ENCODE measurements around the gene BHLHA15. TPM values are rescaled to one million over a fixed set of nuclear protein-coding genes. Genes with fewer than 3 reads are reported as not detected.

The BHLHA15 gene
- total RNA-seq, 1 donor from 2014 or later = not detected

- H3K4me1 ChIP-seq = no peaks in the 10 kb centered on the region
- no peak overlapping the region for H3K4me3 ChIP-seq
- H3K27ac ChIP-seq = no peak overlapping the region
- no peak for TF ChIP-seq POLR2AphosphoS5 (IDR thresholded peaks at IDR 0.05; ENCODE audit: insufficient read depth in 1 of 2, low read depth in 1 of 2)
- TF ChIP-seq CTCF (IDR thresholded peaks at IDR 0.05) = no peak
- no peak for TF ChIP-seq POLR2A (IDR thresholded peaks at IDR 0.05)
- H3K36me3 ChIP-seq = peaks cover 0 to 52% of the 10 kb centered on the region in 2 donors
- DNase-seq (ENCODE audit: extremely low spot score in 2 of 2) = no peak
- no peaks in the 10 kb centered on the region for H3K9me3 ChIP-seq
- no peaks in the 10 kb centered on the region for H3K27me3 ChIP-seq
- intact Hi-C loops (cut with DNase I) = no loop called here
Observed at GRCh38 chr7:98192781-98193457, 18.3 kb upstream of the BHLHA15 start.

- H3K27ac ChIP-seq = no peak overlapping the region
- peaks cover 0 to 52% of the 10 kb centered on the region in 2 donors for H3K36me3 ChIP-seq
- H3K4me1 ChIP-seq = no peaks in the 10 kb centered on the region
- DNase-seq (ENCODE audit: extremely low spot score in 2 of 2) = no peak
- intact Hi-C loops (cut with DNase I) = no loop called here
- TF ChIP-seq CTCF (IDR thresholded peaks at IDR 0.05) (no peak), POLR2AphosphoS5 (IDR thresholded peaks at IDR 0.05; ENCODE audit: insufficient read depth in 1 of 2, low read depth in 1 of 2) (no peak), POLR2A (IDR thresholded peaks at IDR 0.05) (no peak)
- no peaks in the 10 kb centered on the region for H3K27me3 ChIP-seq
- no peak overlapping the region for H3K4me3 ChIP-seq
- H3K9me3 ChIP-seq = no peaks in the 10 kb centered on the region
Observed at GRCh38 chr7:98193474-98194180, 17.6 kb upstream of the BHLHA15 start.

- DNase-seq (ENCODE audit: extremely low spot score in 2 of 2) = no peak
Observed at GRCh38 chr7:98194186-98194585, 17.1 kb upstream of the BHLHA15 start.

GRCh38 chr7:98194672-98195457 lies 16.4 kb upstream of the BHLHA15 start:
- no peak for DNase-seq (ENCODE audit: extremely low spot score in 2 of 2)
- H3K27me3 ChIP-seq = no peaks in the 10 kb centered on the region

More at GRCh38 chr7:98194186-98194585, 17.1 kb upstream of the BHLHA15 start:
- Histone ChIP-seq H3K27ac (no peak overlapping the region), H3K4me3 (no peak overlapping the region), H3K9me3 (no peaks in the 10 kb centered on the region), H3K4me1 (no peaks in the 10 kb centered on the region), H3K27me3 (no peaks in the 10 kb centered on the region), H3K36me3 (peaks cover 0 to 52% of the 10 kb centered on the region in 2 donors)
- intact Hi-C loops (cut with DNase I) = no loop called here
- TF ChIP-seq CTCF (IDR thresholded peaks at IDR 0.05) (no peak), POLR2A (IDR thresholded peaks at IDR 0.05) (no peak), POLR2AphosphoS5 (IDR thresholded peaks at IDR 0.05; ENCODE audit: insufficient read depth in 1 of 2, low read depth in 1 of 2) (no peak)

More at GRCh38 chr7:98194672-98195457, 16.4 kb upstream of the BHLHA15 start:
- H3K36me3 ChIP-seq = peaks cover 0 to 52% of the 10 kb centered on the region in 2 donors
- TF ChIP-seq POLR2AphosphoS5 (IDR thresholded peaks at IDR 0.05; ENCODE audit: insufficient read depth in 1 of 2, low read depth in 1 of 2) = no peak
- no peak for TF ChIP-seq CTCF (IDR thresholded peaks at IDR 0.05)
- TF ChIP-seq POLR2A (IDR thresholded peaks at IDR 0.05) = no peak
- H3K4me1 ChIP-seq = no peaks in the 10 kb centered on the region
- intact Hi-C loops (cut with DNase I) = no loop called here
- no peak overlapping the region for H3K4me3 ChIP-seq
- H3K9me3 ChIP-seq = no peaks in the 10 kb centered on the region
- H3K27ac ChIP-seq = no peak overlapping the region

All from vagina (tissue), 2 donors.